G401 (cell line): ENCODE data around the gene ZBTB42. TPM values are rescaled to one million over a fixed set of nuclear protein-coding genes. Genes with fewer than 3 reads are reported as not detected.

Experiments
- DNase-seq: peaks from one replicate; pipeline ENCODE4 v3.0.0-alpha.2; 2015; ENCODE audit warnings: low spot score
- in situ Hi-C: cut with HindIII; loops from 2 replicates; pipeline ENCODE4 v1.10.0; 2016; ENCODE audit warnings: low sequenced_read_pairs, mixed read lengths
- total RNA-seq: library from RNA; depleted of rRNA; stranded (reverse); fragments of >200 nt; shearing (Covaris generic); gene quantifications from 2 replicates; pipeline ENCODE4 v1.2.3, GENCODE V29; 2014

Gene ZBTB42
- total RNA-seq, 1 experiment from 2014 or later = 14.3 TPM

DNA sequence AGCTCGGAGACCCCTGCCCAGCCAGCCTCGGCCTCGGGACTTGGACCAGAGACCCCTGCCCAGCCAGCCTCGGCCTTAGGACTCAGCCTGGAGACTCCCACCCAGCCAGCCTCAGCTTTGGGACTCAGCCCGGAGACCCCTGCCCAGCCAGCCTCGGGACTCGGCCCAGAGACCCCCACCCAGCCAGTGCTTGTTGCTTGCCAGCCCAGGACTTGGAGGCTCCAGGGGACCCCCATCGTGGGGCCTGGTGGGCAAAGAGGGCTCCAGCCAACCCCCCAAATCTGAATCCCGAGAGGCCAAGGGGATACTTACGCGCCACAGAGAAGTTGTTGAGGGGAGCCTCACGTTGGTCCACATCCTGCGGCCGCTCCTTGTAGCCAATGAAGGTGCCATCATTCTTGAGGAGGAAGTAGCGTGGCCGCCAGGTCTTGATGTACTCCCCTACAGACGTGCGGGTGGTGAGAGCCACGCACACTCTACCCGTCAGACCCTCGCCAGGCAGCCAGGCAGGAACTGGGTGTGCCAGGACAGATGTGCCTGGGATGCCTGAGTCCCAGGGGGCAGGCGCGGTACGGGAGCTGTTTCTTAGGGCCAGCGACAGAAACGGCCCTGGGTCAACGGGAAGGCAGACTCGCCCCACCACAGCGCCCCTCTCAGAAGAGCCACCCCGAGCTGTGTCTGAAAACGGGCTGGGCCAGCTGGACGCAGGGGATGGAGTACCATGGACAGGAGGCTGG is 21.0 kb upstream of the ZBTB42 start:
- in situ Hi-C loops = loop anchor here (10.0 kb wide), 1 partner anchor 155 kb away; no protein-coding TSS in a partner anchor
- DNase-seq = no peak

DNA sequence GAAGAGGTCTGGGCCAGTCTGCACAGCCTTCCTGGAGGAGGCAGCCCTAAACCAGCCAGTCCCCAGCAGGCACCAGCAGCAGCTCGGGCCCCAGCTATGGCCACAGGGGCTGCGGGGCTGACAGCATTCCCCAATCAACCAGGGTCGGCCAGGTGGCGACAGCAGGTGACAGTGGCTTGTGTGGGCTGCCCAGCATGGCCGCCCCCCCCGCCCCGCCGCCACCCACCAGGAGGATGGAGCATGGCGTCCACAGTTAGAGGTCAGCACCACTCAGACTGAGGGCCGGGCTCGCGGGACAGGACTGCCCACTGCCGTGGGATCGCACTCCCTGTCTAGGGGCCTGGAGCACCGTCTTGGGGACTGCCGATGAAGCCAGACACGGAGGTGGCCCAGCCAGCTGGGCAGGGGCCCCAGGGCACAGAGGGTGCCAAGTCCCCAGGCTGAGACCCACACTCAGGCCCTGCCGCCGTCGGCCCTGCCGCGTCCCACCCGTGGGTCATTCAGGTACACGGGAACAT is 20.3 kb upstream of the ZBTB42 start:
- DNase-seq = no peak
- in situ Hi-C loops = no loop called here

DNA sequence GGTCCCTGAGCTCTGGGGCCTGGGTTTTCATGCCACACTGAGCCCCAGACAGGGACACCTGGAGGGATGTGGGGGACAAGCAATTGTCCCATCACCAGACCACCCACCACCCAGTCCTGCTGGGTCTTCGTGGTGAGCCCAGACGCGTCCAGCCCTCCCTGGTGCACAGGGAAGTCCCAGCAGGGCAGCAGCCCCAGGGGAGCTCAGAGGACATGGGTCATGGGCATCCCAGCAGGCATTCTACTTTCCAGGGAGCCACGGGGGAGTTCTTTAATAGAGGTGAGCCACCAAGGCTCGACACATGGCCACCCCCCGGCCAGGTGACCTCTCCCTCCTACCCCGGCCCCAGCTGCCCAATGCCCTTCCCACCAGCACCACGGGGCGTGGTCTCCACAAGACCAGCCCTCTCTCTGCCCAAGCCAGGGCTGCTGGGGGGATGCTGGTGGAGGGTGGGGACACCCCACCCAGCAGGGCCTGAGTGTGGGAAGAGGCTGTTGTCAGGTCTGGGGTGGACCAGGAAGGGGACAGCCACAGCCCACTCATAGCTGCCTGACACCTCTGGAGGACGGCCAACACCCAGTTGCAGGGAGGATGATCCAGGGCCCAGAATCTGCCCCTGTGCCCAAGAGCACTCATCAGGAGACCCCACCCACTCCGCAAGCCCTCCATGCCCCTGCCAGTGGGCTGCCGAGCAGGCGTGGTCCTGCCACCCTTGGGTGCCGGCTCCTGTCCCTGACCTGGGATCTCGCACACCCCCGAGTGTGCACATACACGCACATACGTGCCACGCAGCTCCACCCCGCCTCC is 19.4 kb upstream of the ZBTB42 start:
- DNase-seq = no peak
- in situ Hi-C loops = no loop called here

GRCh38 chr14:104782086-104782807 is 18.7 kb upstream of the ZBTB42 start:
- in situ Hi-C loops = no loop called here

GRCh38 chr14:104782808-104783139 is 18.1 kb upstream of the ZBTB42 start:
- in situ Hi-C loops = no loop called here
- DNase-seq = no peak

More at GRCh38 chr14:104782086-104782807, 18.7 kb upstream of the ZBTB42 start:
- no peak for DNase-seq

DNA sequence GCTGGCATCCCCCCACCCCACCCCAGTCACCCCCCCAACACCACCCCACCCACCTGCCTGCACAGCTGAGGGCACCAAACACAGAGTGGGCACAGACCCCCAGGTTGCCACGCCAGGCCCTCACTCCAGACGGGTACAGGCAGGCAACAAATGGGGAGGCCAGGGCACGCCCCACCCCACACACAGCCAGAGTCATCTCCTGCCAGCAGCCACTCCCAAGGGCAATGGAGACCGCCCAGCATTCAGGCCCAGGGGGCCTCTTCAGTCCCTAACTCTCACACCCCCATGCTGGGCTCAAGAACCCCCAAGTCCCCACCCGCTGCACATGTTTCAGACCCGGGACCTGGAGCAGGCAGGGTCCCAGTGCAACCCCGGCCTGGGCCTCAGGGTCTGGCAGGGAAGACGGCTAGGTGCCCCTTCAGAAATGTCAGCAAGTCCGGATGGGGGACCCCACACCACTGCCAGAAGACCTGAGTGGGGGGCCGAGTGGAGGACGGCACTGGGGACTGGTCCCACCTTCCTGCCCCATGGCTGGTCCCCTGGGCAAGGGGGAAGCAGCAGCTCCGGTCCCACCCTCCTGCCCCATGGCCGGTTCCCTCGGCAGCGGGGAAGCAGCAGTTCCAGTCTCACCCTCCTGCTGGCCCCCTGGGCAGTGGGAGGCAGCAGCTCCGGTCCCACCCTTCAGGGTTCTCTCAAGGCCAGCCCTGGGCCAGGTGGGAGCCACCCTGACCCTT is 17.2 kb upstream of the ZBTB42 start:
- in situ Hi-C loops = no loop called here
- no peak for DNase-seq

- in situ Hi-C loops = no loop called here
- DNase-seq = no peak
Observed at GRCh38 chr14:104784218-104784568, 16.7 kb upstream of the ZBTB42 start.

GRCh38 chr14:104784846-104785707 is 15.8 kb upstream of the ZBTB42 start:
- DNase-seq = no peak
- in situ Hi-C loops = no loop called here

- in situ Hi-C loops = no loop called here
Observed at GRCh38 chr14:104785708-104786080, 15.2 kb upstream of the ZBTB42 start.

DNA sequence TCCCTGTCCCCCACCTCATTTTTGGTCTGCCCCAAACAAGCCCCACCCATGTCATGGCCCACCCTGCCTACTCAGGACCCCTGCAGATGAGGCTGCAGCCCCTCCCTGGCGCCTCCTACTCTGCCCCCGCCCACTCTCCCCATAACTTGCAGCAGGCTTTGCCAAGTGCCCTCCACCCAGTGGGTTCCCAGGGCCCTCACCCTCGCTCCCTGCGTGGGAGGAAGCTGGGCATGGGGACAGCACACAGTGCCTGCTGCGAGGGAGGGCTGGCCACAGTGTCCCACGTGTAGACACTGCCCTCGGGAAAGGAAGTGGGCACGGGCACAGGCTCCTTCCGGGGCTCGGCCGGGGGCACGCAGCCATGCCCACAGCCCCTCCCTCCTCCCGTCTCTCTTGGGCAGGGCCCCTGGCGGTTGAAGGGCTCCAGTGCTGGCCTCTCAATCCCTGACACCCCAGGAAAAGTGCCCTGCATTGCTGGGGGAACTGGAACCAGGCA is 14.8 kb upstream of the ZBTB42 start:
- no peak for DNase-seq
- in situ Hi-C loops = no loop called here

More at GRCh38 chr14:104785708-104786080, 15.2 kb upstream of the ZBTB42 start:
- DNase-seq = no peak

- no peak for DNase-seq
Observed at GRCh38 chr14:104786726-104787675, 13.9 kb upstream of the ZBTB42 start.

DNA sequence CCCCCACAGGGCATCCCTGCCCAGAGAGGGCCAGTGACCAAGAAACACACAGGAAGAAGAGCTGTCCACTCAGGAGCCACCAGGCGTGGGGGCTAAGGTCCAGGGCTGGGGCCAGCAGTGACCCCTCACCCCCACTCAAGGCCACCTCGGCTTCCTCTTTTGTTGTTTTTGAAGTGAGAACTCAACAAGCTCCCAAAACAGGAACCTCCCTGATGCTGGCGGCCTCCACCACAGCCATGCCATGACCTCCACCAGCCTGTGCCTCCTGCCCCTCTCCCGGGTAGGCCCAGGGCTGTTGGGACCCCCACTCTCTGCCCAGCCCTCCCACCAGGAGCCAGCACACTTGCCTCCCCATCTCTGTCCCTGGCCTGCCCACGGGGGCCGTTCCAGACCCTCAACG is 13.2 kb upstream of the ZBTB42 start:
- DNase-seq = no peak
- in situ Hi-C loops = no loop called here

More at GRCh38 chr14:104786726-104787675, 13.9 kb upstream of the ZBTB42 start:
- in situ Hi-C loops = no loop called here

- DNase-seq = no peak
- in situ Hi-C loops = no loop called here
Observed at GRCh38 chr14:104788161-104788818, 12.6 kb upstream of the ZBTB42 start.

GRCh38 chr14:104788873-104789663 is 11.8 kb upstream of the ZBTB42 start:
- in situ Hi-C loops = no loop called here

GRCh38 chr14:104789752-104790743 is 10.9 kb upstream of the ZBTB42 start:
- no peak for DNase-seq
- in situ Hi-C loops = no loop called here

More at GRCh38 chr14:104788873-104789663, 11.8 kb upstream of the ZBTB42 start:
- DNase-seq = no peak
